T-cell (primary cell): ENCODE results near the gene BCAS3. TPM values are rescaled to one million over a fixed set of nuclear protein-coding genes. Genes with fewer than 3 reads are reported as not detected.

ENCODE experiments used
- ATAC-seq, 4 experiments: fragments of 200-7000 bp in 3 of 4; fragments of 150-1000 bp in 1 of 4; cut with Tn5 transposase; replicated peaks in 1 of 4; 1 replicate in 3 of 4; 2 replicates in 1 of 4; pipeline ENCODE4 v1.10.0; 2021; ENCODE audit warnings: moderate library complexity in 3 of 4, mild to moderate bottlenecking in 2 of 4, moderate number of reproducible peaks in 1 of 4
- CTCF ChIA-PET, 2 donors: fragments of 300-600 bp; sonication (Branson Sonifier 250); formaldehyde crosslinking; loops; one replicate each; lab custom pipeline; 2022; ENCODE audit warnings: antibody characterized with exemption in 2 of 2; lab: Charles Lee
- POLR2A ChIA-PET, 2 donors: fragments of 300-600 bp; sonication (Branson Sonifier 250); formaldehyde crosslinking; loops; one replicate each; lab custom pipeline; 2022; ENCODE audit warnings: antibody characterized with exemption in 2 of 2; lab: Charles Lee
- DNase-seq, 35 experiments: peaks; one replicate each; pipeline versions ENCODE4 v3.0.0 to v3.0.0-alpha.2; 2013 to 2023
- H3K27ac ChIP-seq: one replicate; pipeline ENCODE4 v1.5.1; 2013; ENCODE audit warnings: low read length
- H3K27me3 ChIP-seq, 2 experiments: replicated peaks in 1 of 2; 1 replicate in 1 of 2; 2 replicates in 1 of 2; pipeline versions ENCODE4 v1.6.1 to v1.7.0; 2013; ENCODE audit warnings: low read length in 1 of 2, mixed read lengths in 1 of 2; ENCODE audit not compliant: control insufficient read depth in 2 of 2, insufficient read depth in 2 of 2; ENCODE audit errors: extremely low read depth in 1 of 2
- H3K36me3 ChIP-seq, 2 donors: 1 replicate in 1 of 2; 2 replicates in 1 of 2; pipeline versions ENCODE4 v1.6.1 to v1.7.0; 2013; ENCODE audit warnings: low read length in 1 of 2; ENCODE audit not compliant: control insufficient read depth in 2 of 2, insufficient read depth in 1 of 2; ENCODE audit errors: extremely low read depth in 1 of 2
- H3K4me1 ChIP-seq, 2 experiments: 1 replicate in 1 of 2; 2 replicates in 1 of 2; pipeline versions ENCODE4 v1.6.1 to v1.7.0; 2013; ENCODE audit warnings: low read length in 2 of 2, mixed read lengths in 1 of 2; ENCODE audit not compliant: insufficient read depth in 2 of 2, control insufficient read depth in 1 of 2; ENCODE audit errors: extremely low read depth in 1 of 2
- H3K4me3 ChIP-seq, 2 donors: 1 replicate in 1 of 2; 2 replicates in 1 of 2; pipeline versions ENCODE4 v1.5.1 to v1.7.0; 2013; ENCODE audit warnings: mild to moderate bottlenecking in 2 of 2, low read length in 1 of 2, moderate library complexity in 1 of 2; ENCODE audit not compliant: control insufficient read depth in 1 of 2; ENCODE audit errors: extremely low read depth in 1 of 2
- H3K9me3 ChIP-seq: 2 replicates; pipeline ENCODE4 v1.7.0; 2013
- H3K27ac Mint-ChIP-seq, 2 donors: one replicate each; pipeline ENCODE4 v1.8.0; 2020 to 2021; ENCODE audit warnings: mild to moderate bottlenecking in 2 of 2, mixed read lengths in 2 of 2
- H3K27me3 Mint-ChIP-seq, 2 donors: one replicate each; pipeline ENCODE4 v1.8.0; 2021 to 2022; ENCODE audit warnings: mixed read lengths in 2 of 2
- H3K36me3 Mint-ChIP-seq: one replicate; pipeline ENCODE4 v1.8.0; 2021; ENCODE audit warnings: mixed read lengths
- H3K4me1 Mint-ChIP-seq, 3 donors: one replicate each; pipeline ENCODE4 v1.8.0; 2020 to 2022; ENCODE audit warnings: mixed read lengths in 3 of 3, mild to moderate bottlenecking in 1 of 3
- H3K4me3 Mint-ChIP-seq, 3 donors: one replicate each; pipeline ENCODE4 v1.8.0; 2020 to 2022; ENCODE audit warnings: mild to moderate bottlenecking in 3 of 3, mixed read lengths in 3 of 3, moderate library complexity in 3 of 3
- H3K9me3 Mint-ChIP-seq, 3 donors: one replicate each; pipeline ENCODE4 v1.8.0; 2020 to 2022; ENCODE audit warnings: mixed read lengths in 3 of 3
- WGBS: methylation state at CpG from one replicate; pipeline ENCODE4 v1.1.5; 2013; ENCODE audit warnings: missing lambda C conversion rate; ENCODE audit not compliant: insufficient coverage; 5-methylcytosine and 5-hydroxymethylcytosine counted together
- total RNA-seq, 35 experiments: library from RNA in 6 of 35; stranded (reverse) in 6 of 35; fragments of 120-200 nt in 1 of 35; gene quantifications; one replicate each; pipeline versions ENCODE4 v1.2.1 to v1.2.4 and lab custom pipeline; 2013 to 2026

Gene BCAS3
- total RNA-seq, 5 donors from 2014 or later (not counting 1 experiment from before 2014, with no cell fraction given): 33.8 to 57.8 (median 38.1) TPM

GRCh38 chr17:60748204-60748603 lies 70.6 kb downstream of the BCAS3 start:
- peaks cover 0 to 8% (median 8%) of the 10 kb centered on the region in 3 donors for H3K9me3 Mint-ChIP-seq
- CTCF ChIA-PET: no interaction called here
- peaks cover 0 to 3% (median 3%) of the 10 kb centered on the region in 3 donors for H3K4me1 Mint-ChIP-seq
- Histone ChIP-seq H3K9me3 (no peaks in the 10 kb centered on the region), H3K4me1 (no peaks in the 10 kb centered on the region), H3K4me3 (no peak overlapping the region), H3K36me3 (no peaks in the 10 kb centered on the region), H3K27ac (no peak overlapping the region), H3K27me3 (no peaks in the 10 kb centered on the region)
- DNase-seq: no peak
- POLR2A ChIA-PET: no interaction called here
- H3K27me3 Mint-ChIP-seq: no peaks in the 10 kb centered on the region
- H3K36me3 Mint-ChIP-seq: peaks cover 36% of the 10 kb centered on the region
- no peak overlapping the region for H3K27ac Mint-ChIP-seq
- no peak overlapping the region for H3K4me3 Mint-ChIP-seq
- 100% methylated on average over 1 of the region's 2 CpGs for WGBS
- ATAC-seq: no peak

- H3K4me1 ChIP-seq: no peaks in the 10 kb centered on the region
- Mint-ChIP-seq H3K27ac (no peak overlapping the region), H3K36me3 (peaks cover 36% of the 10 kb centered on the region), H3K27me3 (no peaks in the 10 kb centered on the region), H3K4me3 (no peak overlapping the region), H3K4me1 (peaks cover 0 to 3% (median 3%) of the 10 kb centered on the region in 3 donors), H3K9me3 (peaks cover 0 to 8% (median 8%) of the 10 kb centered on the region in 3 donors)
- POLR2A ChIA-PET: no interaction called here
- H3K9me3 ChIP-seq: no peaks in the 10 kb centered on the region
- no peak overlapping the region for H3K27ac ChIP-seq
- no peaks in the 10 kb centered on the region for H3K27me3 ChIP-seq
- no peak overlapping the region for H3K4me3 ChIP-seq
- H3K36me3 ChIP-seq: no peaks in the 10 kb centered on the region
- ATAC-seq (no peak), DNase-seq (no peak)
- CTCF ChIA-PET: no interaction called here
- 90% methylated on average over 2 of the region's 4 CpGs for WGBS
These were observed 71.4 kb downstream of the BCAS3 start for GRCh38 chr17:60749050-60749449.

DNA sequence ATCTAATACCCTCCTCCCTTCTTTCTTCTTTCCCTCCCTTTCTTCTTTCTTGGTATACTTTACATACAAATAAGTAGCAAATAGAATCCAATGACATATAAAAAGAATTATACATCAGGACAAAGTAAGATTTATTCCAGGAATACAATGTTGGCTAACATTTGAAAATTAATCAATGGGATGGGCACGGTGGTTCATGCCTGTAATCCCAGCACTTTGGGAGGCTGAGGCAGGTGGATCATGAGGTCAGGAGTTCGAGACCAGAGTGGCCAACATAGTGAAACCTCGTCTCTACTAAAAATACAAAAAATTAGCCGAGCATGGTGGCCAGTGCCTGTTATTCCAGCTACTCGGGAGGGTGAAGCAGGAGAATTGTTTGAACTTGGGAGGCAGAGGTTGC lies 72.1 kb downstream of the BCAS3 start:
- Mint-ChIP-seq H3K27me3 (no peaks in the 10 kb centered on the region), H3K27ac (no peak overlapping the region), H3K36me3 (peaks cover 43% of the 10 kb centered on the region), H3K4me3 (no peak overlapping the region), H3K9me3 (peaks cover 0 to 8% (median 8%) of the 10 kb centered on the region in 3 donors), H3K4me1 (peaks cover 0 to 3% (median 3%) of the 10 kb centered on the region in 3 donors)
- ChIA-PET POLR2A (no interaction called here), CTCF (no interaction called here)
- H3K27me3 ChIP-seq: no peaks in the 10 kb centered on the region
- H3K9me3 ChIP-seq: no peaks in the 10 kb centered on the region
- H3K27ac ChIP-seq: no peak overlapping the region
- H3K4me3 ChIP-seq: no peak overlapping the region
- 60% methylated on average over 1 of the region's 5 CpGs for WGBS
- H3K4me1 ChIP-seq: no peaks in the 10 kb centered on the region
- ATAC-seq (no peak), DNase-seq (no peak)
- no peaks in the 10 kb centered on the region for H3K36me3 ChIP-seq

DNA sequence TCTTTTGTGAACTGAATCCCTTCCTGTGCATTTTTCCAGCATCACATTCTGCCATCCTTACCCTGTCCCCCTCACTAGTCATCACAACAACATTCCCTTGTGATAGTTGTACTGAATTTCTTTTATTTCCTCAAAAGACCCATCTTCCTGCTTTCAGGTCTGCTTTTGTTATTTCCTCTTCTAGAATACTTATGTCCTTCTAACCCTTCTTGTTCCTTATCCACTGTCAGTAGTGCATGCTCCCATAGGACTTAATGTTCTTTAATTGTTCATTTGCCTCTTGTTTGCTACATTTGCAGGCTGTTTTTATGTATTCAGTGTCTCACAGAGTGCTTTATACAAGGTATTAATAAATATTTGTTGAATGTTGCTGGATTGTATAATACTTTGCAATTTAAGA lies 73.0 kb downstream of the BCAS3 start:
- peaks cover 0 to 8% (median 8%) of the 10 kb centered on the region in 3 donors for H3K9me3 Mint-ChIP-seq
- no peak overlapping the region for H3K27ac Mint-ChIP-seq
- ATAC-seq (no peak), DNase-seq (no peak)
- no peaks in the 10 kb centered on the region for H3K36me3 ChIP-seq
- H3K27ac ChIP-seq: no peak overlapping the region
- H3K36me3 Mint-ChIP-seq: peaks cover 45% of the 10 kb centered on the region
- H3K4me3 ChIP-seq: no peak overlapping the region
- ChIA-PET CTCF (no interaction called here), POLR2A (interaction anchor here in 1 of 2 donors (0.8 kb wide), 1 partner anchor 277 kb away, joined by 10 read pairs; no protein-coding TSS in a partner anchor)
- H3K4me1 Mint-ChIP-seq: peaks cover 0 to 3% (median 3%) of the 10 kb centered on the region in 3 donors
- H3K4me1 ChIP-seq: no peaks in the 10 kb centered on the region
- H3K4me3 Mint-ChIP-seq: no peak overlapping the region
- H3K27me3 Mint-ChIP-seq: no peaks in the 10 kb centered on the region
- H3K9me3 ChIP-seq: no peaks in the 10 kb centered on the region
- no peaks in the 10 kb centered on the region for H3K27me3 ChIP-seq

GRCh38 chr17:60751884-60752283 lies 74.2 kb downstream of the BCAS3 start:
- no peaks in the 10 kb centered on the region for H3K36me3 ChIP-seq
- POLR2A ChIA-PET: no interaction called here
- no peak overlapping the region for H3K27ac ChIP-seq
- H3K27me3 ChIP-seq: no peaks in the 10 kb centered on the region
- Mint-ChIP-seq H3K4me3 (no peak overlapping the region), H3K27ac (no peak overlapping the region), H3K36me3 (peaks cover 51% of the 10 kb centered on the region), H3K9me3 (peaks cover 0 to 8% (median 8%) of the 10 kb centered on the region in 3 donors), H3K27me3 (no peaks in the 10 kb centered on the region), H3K4me1 (peaks cover 0 to 3% (median 3%) of the 10 kb centered on the region in 3 donors)
- CTCF ChIA-PET: no interaction called here
- no peak for ATAC-seq
- H3K4me3 ChIP-seq: no peak overlapping the region
- H3K4me1 ChIP-seq: no peaks in the 10 kb centered on the region
- DNase-seq: no peak
- no CpG with 5 or more reads among the region's 1 CpG for WGBS
- H3K9me3 ChIP-seq: no peaks in the 10 kb centered on the region

DNA sequence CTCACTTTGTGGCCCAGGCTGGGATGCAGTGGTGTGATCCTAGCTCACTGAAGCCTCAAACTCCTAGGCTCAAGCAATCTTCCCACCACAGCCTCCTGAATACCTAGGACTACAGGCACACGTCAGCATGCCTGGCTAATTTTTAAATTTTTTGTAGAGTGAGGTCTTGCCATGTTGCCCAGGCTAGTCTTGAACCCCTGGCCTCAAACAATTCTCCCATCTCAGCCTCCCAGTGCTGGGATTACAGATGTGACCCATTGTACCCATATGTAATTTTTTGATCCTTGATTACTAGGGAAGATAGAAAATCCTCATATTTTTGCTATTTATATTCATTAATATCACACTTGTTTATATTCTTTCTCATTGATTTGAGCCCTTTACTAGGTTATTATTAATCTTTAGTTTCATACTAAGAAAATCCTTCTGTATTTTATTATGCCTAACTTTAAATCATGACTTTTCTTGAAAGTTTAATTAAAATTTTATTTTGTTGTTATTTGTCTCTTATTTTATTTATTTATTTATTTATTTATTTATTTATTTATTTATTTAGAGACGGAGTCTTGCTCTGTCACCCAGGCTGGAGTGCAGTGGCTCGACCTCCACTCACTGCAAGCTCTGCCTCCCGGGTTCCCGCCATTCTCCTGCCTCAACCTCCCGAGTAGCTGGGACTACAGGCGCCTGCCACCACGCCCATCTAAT lies 75.4 kb downstream of the BCAS3 start:
- no peak overlapping the region for H3K27ac Mint-ChIP-seq
- ATAC-seq: no peak
- H3K4me3 Mint-ChIP-seq: no peak overlapping the region
- CTCF ChIA-PET: no interaction called here
- Histone ChIP-seq H3K36me3 (no peaks in the 10 kb centered on the region), H3K27me3 (no peaks in the 10 kb centered on the region), H3K9me3 (no peaks in the 10 kb centered on the region), H3K4me1 (no peaks in the 10 kb centered on the region), H3K27ac (no peak overlapping the region), H3K4me3 (no peak overlapping the region)
- no peaks in the 10 kb centered on the region for H3K27me3 Mint-ChIP-seq
- no peak for DNase-seq
- no peaks in the 10 kb centered on the region for H3K4me1 Mint-ChIP-seq
- POLR2A ChIA-PET: no interaction called here
- H3K9me3 Mint-ChIP-seq: peaks cover 0 to 8% (median 8%) of the 10 kb centered on the region in 3 donors
- no CpG with 5 or more reads among the region's 8 CpGs for WGBS
- H3K36me3 Mint-ChIP-seq: peaks cover 52% of the 10 kb centered on the region
